Coronary artery (tissue), 2 donors: ENCODE results near the gene SH3TC2.

Experiments used
- DNase-seq: peaks from one replicate; pipeline ENCODE4 v3.0.0-alpha.2; 2017; ENCODE audit warnings: low spot score
- H3K27ac ChIP-seq, 2 donors: fragments of 200-600 bp; sonication (generic); one replicate each; pipeline ENCODE4 v1.5.1; 2016 to 2019
- H3K4me3 ChIP-seq: fragments of 200-600 bp; sonication (generic); 2 replicates; pipeline ENCODE4 v1.5.1; 2016; ENCODE audit warnings: mild to moderate bottlenecking, moderate library complexity
- TF ChIP-seq, protein P1 (sequence below): fragments of 200-600 bp; sonication (generic); IDR thresholded peaks from one replicate; pipeline ENCODE4 v1.5.1; 2019; ENCODE audit warnings: antibody characterized with exemption

SH3TC2 gene

DNA sequence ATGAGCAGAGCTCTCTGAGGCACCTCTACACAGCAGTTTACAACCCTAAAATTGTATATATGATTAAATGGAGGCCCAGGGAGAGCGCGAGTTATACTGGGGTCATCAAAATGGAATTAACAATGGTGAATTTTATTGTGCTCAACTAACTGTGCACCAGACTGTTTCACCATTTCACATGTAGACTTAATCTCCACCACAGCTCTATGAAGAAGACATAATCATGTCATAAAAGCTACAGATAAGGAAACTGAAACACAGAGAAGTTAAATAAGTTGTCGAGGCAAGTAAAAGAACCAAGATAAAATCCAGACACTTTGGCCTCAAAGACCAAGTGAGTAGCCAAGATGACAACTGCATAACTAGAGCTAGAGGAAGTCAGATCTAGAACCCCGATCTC is 1.5 kb downstream of the SH3TC2 start:
- Histone ChIP-seq H3K27ac (peak overlapping the region in 1 of 2 donors; percentile 71), H3K4me3 (no peak overlapping the region)
- TF ChIP-seq, protein P1, sequence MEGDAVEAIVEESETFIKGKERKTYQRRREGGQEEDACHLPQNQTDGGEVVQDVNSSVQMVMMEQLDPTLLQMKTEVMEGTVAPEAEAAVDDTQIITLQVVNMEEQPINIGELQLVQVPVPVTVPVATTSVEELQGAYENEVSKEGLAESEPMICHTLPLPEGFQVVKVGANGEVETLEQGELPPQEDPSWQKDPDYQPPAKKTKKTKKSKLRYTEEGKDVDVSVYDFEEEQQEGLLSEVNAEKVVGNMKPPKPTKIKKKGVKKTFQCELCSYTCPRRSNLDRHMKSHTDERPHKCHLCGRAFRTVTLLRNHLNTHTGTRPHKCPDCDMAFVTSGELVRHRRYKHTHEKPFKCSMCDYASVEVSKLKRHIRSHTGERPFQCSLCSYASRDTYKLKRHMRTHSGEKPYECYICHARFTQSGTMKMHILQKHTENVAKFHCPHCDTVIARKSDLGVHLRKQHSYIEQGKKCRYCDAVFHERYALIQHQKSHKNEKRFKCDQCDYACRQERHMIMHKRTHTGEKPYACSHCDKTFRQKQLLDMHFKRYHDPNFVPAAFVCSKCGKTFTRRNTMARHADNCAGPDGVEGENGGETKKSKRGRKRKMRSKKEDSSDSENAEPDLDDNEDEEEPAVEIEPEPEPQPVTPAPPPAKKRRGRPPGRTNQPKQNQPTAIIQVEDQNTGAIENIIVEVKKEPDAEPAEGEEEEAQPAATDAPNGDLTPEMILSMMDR: no peak
- no peak for DNase-seq

DNA sequence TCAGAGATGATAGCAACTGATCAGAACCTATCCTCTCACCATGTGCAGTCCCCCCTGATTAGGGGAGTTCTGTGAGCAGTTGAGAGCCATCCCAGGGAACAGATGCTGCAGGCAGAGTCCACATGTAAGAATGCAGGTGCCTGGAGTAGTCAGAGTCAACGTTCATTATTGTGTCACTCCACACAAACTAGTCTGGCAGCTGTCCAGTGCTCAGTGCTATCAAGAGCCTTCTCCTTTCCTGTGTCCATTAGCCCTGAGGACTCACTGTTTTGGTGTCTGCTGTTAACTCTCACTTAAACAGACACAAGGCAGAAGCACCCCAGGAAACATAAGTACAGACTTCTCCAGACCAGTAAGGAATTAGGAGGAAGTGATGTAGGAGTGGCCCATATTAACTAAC is 2.5 kb downstream of the SH3TC2 start:
- no peak overlapping the region for H3K27ac ChIP-seq
- TF ChIP-seq, protein P1: no peak
- H3K4me3 ChIP-seq: no peak overlapping the region
- no peak for DNase-seq

DNA sequence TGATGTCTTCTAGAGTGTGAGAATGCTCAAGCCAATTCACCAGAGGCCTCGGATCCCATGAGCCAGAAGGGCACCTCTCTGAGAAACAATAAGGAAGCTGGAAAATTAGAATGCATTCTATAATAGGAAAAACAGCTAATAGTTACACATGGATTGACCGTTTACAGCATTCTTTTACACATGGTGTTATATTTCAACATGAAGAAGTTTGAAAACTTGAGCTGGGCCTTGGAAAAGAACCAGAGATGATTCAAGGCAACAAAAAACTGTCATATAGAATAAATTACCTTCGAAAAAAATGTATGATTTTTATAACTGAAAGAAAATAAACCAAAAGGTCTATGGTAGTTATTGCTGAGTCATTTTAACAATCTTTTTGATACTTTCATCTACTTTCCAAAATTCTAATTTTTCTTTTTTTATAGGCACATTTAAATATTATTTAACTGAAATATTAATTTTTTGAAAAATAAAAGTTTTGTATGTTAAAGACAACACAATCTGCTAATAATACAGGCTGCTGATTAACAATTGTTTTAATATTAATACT is 6.2 kb downstream of the SH3TC2 start:
- TF ChIP-seq, protein P1: no peak
- H3K4me3 ChIP-seq: no peak overlapping the region
- no peak for DNase-seq
- no peak overlapping the region for H3K27ac ChIP-seq

DNA sequence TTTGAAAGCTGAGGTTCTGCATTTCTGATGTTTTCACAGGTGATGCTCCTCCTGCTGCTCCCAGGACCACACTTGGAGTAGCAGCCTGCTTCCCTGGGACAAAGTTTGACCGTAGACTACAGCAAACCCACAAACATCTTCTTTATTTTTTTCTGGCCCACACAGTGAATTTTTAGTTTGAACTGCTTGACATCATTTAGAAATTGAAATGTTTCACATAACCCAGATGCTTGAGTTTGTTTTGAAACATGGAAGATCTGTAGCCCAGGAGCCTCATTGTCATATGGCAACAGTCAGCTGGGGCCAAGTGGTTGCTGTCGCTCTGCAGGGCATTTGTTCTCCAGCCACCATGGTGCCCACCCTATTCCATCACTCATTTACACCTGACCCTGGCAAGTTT is 8.4 kb downstream of the SH3TC2 start:
- Histone ChIP-seq H3K27ac (no peak overlapping the region), H3K4me3 (no peak overlapping the region)
- TF ChIP-seq, protein P1: no peak
- DNase-seq: no peak

DNA sequence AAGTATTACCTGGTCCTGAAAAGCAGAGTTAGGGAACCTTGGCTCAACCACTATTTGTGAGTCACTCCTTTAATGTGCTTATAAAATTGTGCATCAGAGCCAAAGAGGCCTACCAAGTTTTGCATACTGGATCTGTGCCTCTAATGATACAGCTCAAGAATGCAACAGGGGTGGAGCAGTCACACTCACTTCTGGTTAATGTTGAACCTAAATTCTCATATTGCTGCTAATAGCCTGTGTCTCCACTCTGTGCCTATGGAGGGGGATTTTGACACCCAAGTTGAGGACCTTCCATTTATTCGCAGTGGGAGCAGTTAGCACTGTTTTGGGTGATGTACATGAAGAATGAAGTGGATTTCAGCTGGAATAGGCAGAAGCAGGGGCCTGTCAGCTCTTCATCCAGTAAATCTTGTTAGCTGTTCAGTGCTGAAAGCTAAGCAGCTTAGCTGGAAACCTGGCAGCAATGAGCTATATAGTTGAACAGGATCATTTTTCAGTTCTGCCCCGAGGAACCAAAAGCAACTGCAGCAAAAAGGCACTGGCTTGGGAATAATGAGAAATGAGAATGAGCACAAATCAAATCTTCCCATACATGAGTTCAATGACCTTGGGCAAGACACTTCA is 9.7 kb downstream of the SH3TC2 start:
- H3K4me3 ChIP-seq: no peak overlapping the region
- TF ChIP-seq, protein P1: no peak

DNA sequence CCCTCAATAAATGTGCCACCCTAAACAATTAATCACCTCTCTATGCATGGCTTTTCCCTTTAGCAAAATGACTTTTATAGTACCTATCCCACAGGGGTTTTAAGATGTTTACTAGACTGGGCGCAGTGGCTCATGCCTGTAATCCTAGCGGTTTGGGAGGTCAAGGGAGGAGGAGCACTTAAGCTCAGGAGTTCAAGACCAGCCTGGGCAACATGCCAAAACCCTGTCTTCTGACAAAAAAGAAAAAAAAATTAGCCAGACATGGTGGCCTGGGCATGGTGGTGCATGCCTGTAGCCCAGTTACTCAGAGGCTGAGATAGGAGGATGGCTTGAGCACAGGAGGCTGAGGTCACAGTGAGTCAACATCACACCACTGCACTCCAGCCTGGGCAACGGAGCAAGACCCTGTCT is 13.5 kb downstream of the SH3TC2 start:
- Histone ChIP-seq H3K27ac (no peak overlapping the region), H3K4me3 (no peak overlapping the region)
- TF ChIP-seq, protein P1: no peak
- DNase-seq: no peak

More for the DNA sequence above, 9.7 kb downstream of the SH3TC2 start:
- no peak for DNase-seq
- no peak overlapping the region for H3K27ac ChIP-seq

DNA sequence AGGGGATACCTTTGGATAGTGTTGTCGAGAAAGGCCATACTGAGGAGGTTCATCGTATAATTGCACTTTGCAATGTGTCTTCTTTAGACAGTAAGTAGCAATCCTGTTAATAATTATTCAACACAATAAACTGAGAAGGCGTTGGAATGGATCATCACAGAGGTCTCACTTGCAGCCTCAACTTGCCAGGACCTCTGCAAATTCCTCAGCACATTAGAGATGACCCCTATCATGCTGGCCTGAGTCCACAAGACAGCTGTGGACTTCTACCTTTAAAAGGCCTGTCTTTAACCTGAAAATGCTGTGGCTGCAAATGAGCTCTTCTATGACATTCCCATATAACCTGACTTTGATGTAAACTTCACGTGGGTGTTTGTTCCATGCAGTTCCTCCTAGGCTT is 14.1 kb downstream of the SH3TC2 start:
- DNase-seq: no peak
- TF ChIP-seq, protein P1: no peak
- Histone ChIP-seq H3K27ac (no peak overlapping the region), H3K4me3 (no peak overlapping the region)
